ENCODE measurements around the gene HES7.
"Not testable (repeated sequence)": the region's sequence is repeated elsewhere in the genome, so short reads cannot be mapped to it uniquely, and the experiment has no call there.

HES7 gene

GRCh38 chr17:8080208-8080798 is 43.6 kb downstream of the HES7 start:
- CTCF ChIA-PET = interaction anchor here (1.0 to 3.8 kb wide), 5 partner anchors 12 to 30 kb away, joined by 3 to 31 read pairs (median 3); no protein-coding TSS in a partner anchor
- DNase-seq = no peak
- Mint-ChIP-seq H3K27ac (peak overlapping the region; percentile 55), H3K9me3 (no peaks in the 10 kb centered on the region), H3K27me3 (peaks cover 29% of the 10 kb centered on the region), H3K4me1 (peaks cover 15% of the 10 kb centered on the region), H3K4me3 (peak overlapping the region; percentile 83), H3K36me3 (no peaks in the 10 kb centered on the region)

DNA sequence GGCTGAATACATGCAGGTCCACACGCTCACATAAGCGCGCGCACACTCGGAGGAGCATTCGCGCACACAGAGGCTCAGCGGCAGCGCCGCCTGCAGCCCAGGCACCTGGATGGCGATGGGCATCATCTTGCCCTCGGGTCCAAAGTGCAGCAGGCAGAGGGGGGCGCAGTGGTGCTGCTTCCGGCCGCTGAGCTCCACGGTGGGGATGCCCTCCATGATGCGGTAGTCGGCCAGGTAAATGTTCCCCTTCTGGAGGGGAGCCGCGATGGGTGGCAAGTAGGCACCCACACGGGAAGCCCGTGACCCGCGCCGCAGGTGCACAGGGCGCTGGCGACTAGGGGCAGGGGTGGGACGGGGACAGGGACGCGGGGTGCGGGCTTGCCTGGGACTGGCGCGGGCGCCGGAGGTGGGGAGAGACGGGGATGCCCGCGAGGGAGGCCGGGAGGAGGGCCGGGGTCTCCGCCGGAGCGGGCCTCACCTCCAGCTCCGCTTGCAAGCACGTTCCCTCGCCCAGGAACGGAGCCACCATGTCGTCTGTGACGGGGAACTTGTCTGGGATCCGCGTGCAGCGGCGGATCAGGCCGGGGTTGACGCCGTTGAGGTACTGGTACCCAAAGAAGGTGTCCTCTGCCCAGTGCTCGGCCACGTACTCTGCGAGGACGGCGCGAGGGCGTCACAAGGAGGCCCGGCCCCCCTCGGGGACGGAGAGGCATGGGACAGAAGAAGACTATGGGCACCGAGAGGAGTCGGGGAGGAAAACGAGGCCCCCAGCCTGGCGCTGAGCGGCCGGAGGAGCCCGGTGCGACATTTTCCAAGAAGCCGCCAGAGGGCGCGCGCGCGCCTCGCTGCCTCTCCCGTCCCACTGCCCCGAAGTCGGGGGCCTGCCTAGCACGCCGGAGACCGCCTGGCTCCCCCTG is 44.4 kb downstream of the HES7 start:
- CTCF ChIA-PET = interaction anchor here (0.7 to 3.8 kb wide), 13 partner anchors 9 to 147 kb away, joined by 3 to 31 read pairs (median 4); partner anchors contain the start of genes CNTROB and TRAPPC1
- peak; percentile 81 for DNase-seq
- Mint-ChIP-seq H3K4me1 (peaks cover 17% of the 10 kb centered on the region), H3K4me3 (peak overlapping the region; percentile 83), H3K36me3 (no peaks in the 10 kb centered on the region), H3K27ac (peak overlapping the region; percentile 73), H3K9me3 (no peaks in the 10 kb centered on the region), H3K27me3 (peaks cover 35% of the 10 kb centered on the region)

DNA sequence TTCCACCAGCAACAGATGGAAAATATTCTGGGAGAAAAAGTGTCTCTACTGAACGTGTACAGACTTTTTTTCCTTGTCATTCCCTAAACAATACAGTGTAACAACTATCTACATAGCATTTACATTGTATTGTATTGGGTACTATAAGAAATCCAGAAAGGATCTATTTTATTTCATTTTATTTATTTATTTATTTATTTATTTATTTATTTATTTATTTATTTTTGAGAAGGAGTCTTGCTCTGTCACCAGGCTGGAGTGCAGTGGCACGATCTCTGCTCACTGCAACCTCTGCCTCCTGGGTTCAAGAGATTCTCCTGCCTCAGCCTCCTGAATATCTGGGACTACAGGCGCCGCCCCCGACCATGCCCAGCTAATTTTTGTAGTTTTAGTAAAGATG is 46.0 kb downstream of the HES7 start:
- H3K36me3 Mint-ChIP-seq, H3K27ac Mint-ChIP-seq, DNase-seq, H3K9me3 Mint-ChIP-seq, H3K4me3 Mint-ChIP-seq: not testable (repeated sequence)
- CTCF ChIA-PET = interaction anchor here (1.0 to 3.8 kb wide), 5 partner anchors 17 to 41 kb away, joined by 3 to 31 read pairs (median 3); no protein-coding TSS in a partner anchor
- Mint-ChIP-seq H3K27me3 (peaks cover 48% of the 10 kb centered on the region), H3K4me1 (peaks cover 33% of the 10 kb centered on the region)

DNA sequence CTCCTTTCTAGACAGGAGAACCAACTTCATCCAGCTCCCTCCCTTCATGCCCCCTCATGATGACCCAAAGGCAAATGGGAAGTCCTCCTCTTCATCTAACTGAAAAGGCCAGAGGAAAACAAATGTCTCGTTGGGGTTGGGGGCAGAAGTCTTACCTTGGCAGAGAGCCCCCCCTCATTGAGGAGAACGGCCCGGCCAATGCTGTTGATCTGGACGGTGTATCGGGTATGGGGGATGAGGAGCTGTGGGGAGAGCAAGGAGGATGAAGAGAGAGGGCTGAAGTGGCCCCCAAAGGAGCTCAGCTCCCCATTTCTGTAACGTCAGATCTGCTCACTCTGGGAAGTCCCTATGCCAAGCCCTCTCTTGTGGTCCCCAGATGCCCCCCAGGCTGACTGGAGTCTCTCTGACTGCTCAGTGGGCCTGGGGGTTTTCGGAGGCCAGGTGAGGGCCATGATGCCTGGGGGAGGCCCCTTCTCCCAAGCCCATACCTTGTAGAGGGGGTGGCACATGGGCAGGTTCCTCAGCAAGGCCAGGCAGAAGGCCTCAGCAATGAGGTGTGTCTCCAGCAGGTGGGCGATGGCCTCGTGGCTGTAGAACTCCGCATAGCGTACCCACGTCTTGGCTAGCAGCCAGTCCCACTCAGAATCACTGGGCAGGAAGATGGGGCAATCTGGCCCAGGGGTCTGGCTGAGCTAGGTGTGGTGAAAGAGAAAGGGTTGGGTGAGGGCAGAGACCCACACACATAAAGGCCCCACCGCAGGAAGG is 47.2 kb downstream of the HES7 start:
- no peaks in the 10 kb centered on the region for H3K9me3 Mint-ChIP-seq
- DNase-seq = no peak
- peaks cover 60% of the 10 kb centered on the region for H3K27me3 Mint-ChIP-seq
- peaks cover 43% of the 10 kb centered on the region for H3K4me1 Mint-ChIP-seq
- H3K36me3 Mint-ChIP-seq = no peaks in the 10 kb centered on the region
- no peak overlapping the region for H3K27ac Mint-ChIP-seq
- CTCF ChIA-PET = interaction anchor here (0.7 to 4.7 kb wide), 6 partner anchors 16 to 549 kb away, joined by 3 to 42 read pairs (median 4); no protein-coding TSS in a partner anchor
- H3K4me3 Mint-ChIP-seq = no peak overlapping the region

- H3K27me3 Mint-ChIP-seq = peaks cover 70% of the 10 kb centered on the region
- peaks cover 43% of the 10 kb centered on the region for H3K4me1 Mint-ChIP-seq
- H3K4me3 Mint-ChIP-seq = no peak overlapping the region
- no peak overlapping the region for H3K27ac Mint-ChIP-seq
- no peak for DNase-seq
- H3K9me3 Mint-ChIP-seq = no peaks in the 10 kb centered on the region
- no peaks in the 10 kb centered on the region for H3K36me3 Mint-ChIP-seq
- CTCF ChIA-PET = interaction anchor here (0.7 to 7.7 kb wide), 10 partner anchors 12 to 548 kb away, joined by 3 to 134 read pairs (median 6); partner anchors contain the start of gene ALOX12B
Observed at GRCh38 chr17:8075574-8076342, 48.1 kb downstream of the HES7 start.

DNA sequence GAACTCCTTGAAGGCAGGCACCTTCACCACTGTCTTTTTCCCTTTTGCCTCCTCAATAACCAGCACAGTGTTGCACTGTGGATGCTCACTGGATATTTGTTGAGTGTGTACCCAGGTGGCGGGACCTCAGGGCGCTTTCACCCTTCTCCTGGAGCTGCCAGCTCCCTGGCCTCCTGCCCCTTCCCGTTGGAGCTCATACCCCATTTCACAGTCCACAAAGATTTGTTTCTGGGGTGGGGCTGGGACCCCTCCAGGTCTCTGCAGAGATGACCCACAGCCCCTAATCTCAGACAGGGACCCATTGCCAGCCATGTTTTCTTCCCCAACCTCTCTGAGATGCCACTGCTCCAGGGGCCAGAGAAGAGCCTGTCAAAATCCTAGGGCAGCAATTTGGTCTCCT is 48.8 kb downstream of the HES7 start:
- Mint-ChIP-seq H3K36me3 (no peaks in the 10 kb centered on the region), H3K9me3 (no peaks in the 10 kb centered on the region), H3K4me1 (peaks cover 39% of the 10 kb centered on the region), H3K4me3 (no peak overlapping the region), H3K27ac (no peak overlapping the region), H3K27me3 (peaks cover 76% of the 10 kb centered on the region)
- CTCF ChIA-PET = interaction anchor here (0.9 to 7.7 kb wide), 11 partner anchors 9 to 84 kb away, joined by 3 to 134 read pairs (median 9); partner anchors contain the start of gene ALOX12B
- no peak for DNase-seq

DNA sequence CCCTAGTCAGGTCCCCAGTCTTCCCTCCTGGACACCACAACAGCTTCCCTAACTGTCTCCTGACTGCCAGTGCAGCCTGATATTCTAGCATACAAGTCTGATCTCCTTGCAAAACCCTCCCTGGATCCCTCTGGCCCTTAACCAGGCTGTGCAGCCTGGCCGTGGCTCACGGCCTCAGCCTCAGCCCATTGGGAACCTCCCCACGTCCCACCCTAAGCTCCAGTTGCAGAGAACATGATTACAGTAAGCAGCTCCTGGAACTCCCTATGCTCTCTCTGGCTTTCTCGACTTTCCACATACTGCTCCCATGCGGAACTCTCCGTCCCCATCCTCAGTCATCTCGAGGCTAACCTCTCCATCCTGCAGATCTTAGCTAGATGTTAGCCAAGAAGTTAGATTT is 49.4 kb downstream of the HES7 start:
- H3K4me1 Mint-ChIP-seq = peaks cover 34% of the 10 kb centered on the region
- no peak overlapping the region for H3K27ac Mint-ChIP-seq
- CTCF ChIA-PET = interaction anchor here (0.7 to 7.7 kb wide), 22 partner anchors 9 to 672 kb away, joined by 3 to 134 read pairs (median 4); partner anchors contain the start of gene ALOX12B
- no peak overlapping the region for H3K4me3 Mint-ChIP-seq
- H3K36me3 Mint-ChIP-seq = no peaks in the 10 kb centered on the region
- peaks cover 82% of the 10 kb centered on the region for H3K27me3 Mint-ChIP-seq
- no peaks in the 10 kb centered on the region for H3K9me3 Mint-ChIP-seq
- no peak for DNase-seq

GRCh38 chr17:8073627-8074484 is 50.0 kb downstream of the HES7 start:
- H3K27me3 Mint-ChIP-seq = peaks cover 89% of the 10 kb centered on the region
- no peaks in the 10 kb centered on the region for H3K9me3 Mint-ChIP-seq
- CTCF ChIA-PET = interaction anchor here (0.7 to 7.7 kb wide), 26 partner anchors 8 to 673 kb away, joined by 3 to 134 read pairs (median 4); partner anchors contain the start of gene ALOX12B
- H3K4me1 Mint-ChIP-seq = peaks cover 30% of the 10 kb centered on the region
- peak overlapping the region; percentile 65 for H3K4me3 Mint-ChIP-seq
- H3K36me3 Mint-ChIP-seq = no peaks in the 10 kb centered on the region
- peak; percentile 89 for DNase-seq
- H3K27ac Mint-ChIP-seq = peak overlapping the region; percentile 21

GRCh38 chr17:8072729-8073461 is 51.0 kb downstream of the HES7 start:
- DNase-seq = peak; percentile 52
- Mint-ChIP-seq H3K4me1 (peaks cover 30% of the 10 kb centered on the region), H3K27ac (no peak overlapping the region), H3K36me3 (no peaks in the 10 kb centered on the region), H3K27me3 (peaks cover 97% of the 10 kb centered on the region), H3K9me3 (no peaks in the 10 kb centered on the region), H3K4me3 (peak overlapping the region; percentile 46)
- CTCF ChIA-PET = interaction anchor here (0.9 to 7.7 kb wide), 16 partner anchors 8 to 273 kb away, joined by 3 to 134 read pairs (median 6); partner anchors contain the start of gene ALOX12B

GRCh38 chr17:8072341-8072728 is 51.6 kb downstream of the HES7 start:
- CTCF ChIA-PET = interaction anchor here (3.6 to 7.7 kb wide), 2 partner anchors 13 to 47 kb away, joined by 20 to 134 read pairs; no protein-coding TSS in a partner anchor
- no peak overlapping the region for H3K27ac Mint-ChIP-seq
- peak; percentile 34 for DNase-seq
- peaks cover 28% of the 10 kb centered on the region for H3K4me1 Mint-ChIP-seq
- peaks cover 99% of the 10 kb centered on the region for H3K27me3 Mint-ChIP-seq
- H3K4me3 Mint-ChIP-seq = peak overlapping the region; percentile 46
- no peaks in the 10 kb centered on the region for H3K36me3 Mint-ChIP-seq
- no peaks in the 10 kb centered on the region for H3K9me3 Mint-ChIP-seq

GRCh38 chr17:8071496-8071895 is 52.4 kb downstream of the HES7 start:
- H3K4me3 Mint-ChIP-seq = no peak overlapping the region
- CTCF ChIA-PET = interaction anchor here (0.5 to 7.7 kb wide), 5 partner anchors 8 to 209 kb away, joined by 3 to 134 read pairs (median 4); no protein-coding TSS in a partner anchor
- H3K36me3 Mint-ChIP-seq = no peaks in the 10 kb centered on the region
- DNase-seq = no peak
- H3K4me1 Mint-ChIP-seq = peaks cover 28% of the 10 kb centered on the region
- H3K27me3 Mint-ChIP-seq = peaks cover 99% of the 10 kb centered on the region
- H3K27ac Mint-ChIP-seq = no peak overlapping the region
- no peaks in the 10 kb centered on the region for H3K9me3 Mint-ChIP-seq

All from activated naive CD4-positive, alpha-beta T cell treated with anti-CD3 and anti-CD28 coated beads, Interleukin-2, amount 10 ng/mL, durations not matched to agents 7 days and 5 days (primary cell).